ENCODE results near the gene XKR7. TPM values are rescaled to one million over a fixed set of nuclear protein-coding genes. Genes with fewer than 3 reads are reported as not detected.

Gene XKR7
- total RNA-seq, 1 experiment from 2014 or later, result 1.3 TPM

DNA sequence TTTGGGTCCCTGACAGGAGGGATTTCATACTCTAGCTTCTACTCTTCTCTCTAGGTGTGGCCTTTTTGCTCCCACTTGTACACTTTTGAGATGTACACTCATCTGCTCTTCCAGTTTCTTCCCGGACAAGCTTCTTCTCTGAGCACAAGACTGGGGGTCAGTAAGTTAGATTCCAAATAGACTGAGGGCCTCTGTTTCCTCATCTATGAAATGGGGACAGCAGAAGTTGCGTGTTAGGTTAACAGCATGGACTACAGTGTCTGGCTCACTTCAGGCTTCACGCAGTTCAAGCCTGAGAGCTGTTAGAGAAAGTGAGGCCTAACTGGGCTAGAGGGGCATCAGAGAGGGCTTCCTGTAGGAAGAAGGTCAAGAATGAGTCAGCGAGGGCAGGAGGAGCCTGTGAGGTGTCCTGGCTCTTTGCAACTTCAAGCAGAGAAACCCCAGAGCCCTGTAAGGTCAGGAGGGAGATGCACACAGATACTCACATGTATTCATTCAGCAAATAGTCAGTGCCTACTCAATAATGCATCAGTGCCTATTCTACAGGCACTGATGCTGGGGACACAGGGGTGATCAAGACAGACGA, 20.6 kb downstream of the XKR7 start:
- no peak overlapping the region for H2BK20ac ChIP-seq (ENCODE audit: low read depth, low read length, poor library complexity, severe bottlenecking)
- H3K23ac ChIP-seq (ENCODE audit: insufficient read length, low read depth, low read length), result no peak overlapping the region
- no peaks in the 10 kb centered on the region for H3K79me2 ChIP-seq (ENCODE audit: insufficient read depth, low read length)
- no peaks in the 10 kb centered on the region for H4K20me1 ChIP-seq (ENCODE audit: control insufficient read depth, insufficient read depth, insufficient read length)
- Mint-ChIP-seq H3K9me3 (no peaks in the 10 kb centered on the region), H3K4me1 (peaks cover 2 to 3% of the 10 kb centered on the region in 2 experiments; a peak in 3 of 4 replicates), H3K4me3 (no peak overlapping the region), H3K36me3 (ENCODE audit: insufficient read depth in 1 of 3, low read depth in 3 of 3) (no peaks in the 10 kb centered on the region), H3K27ac (no peak overlapping the region; a peak in 2 of 7 replicates), H3K27me3 (ENCODE audit: low read depth) (peaks cover 21% of the 10 kb centered on the region)
- no peak overlapping the region for H4K91ac ChIP-seq (ENCODE audit: insufficient read length, low read depth, low read length)
- no peak overlapping the region for H2BK12ac ChIP-seq (ENCODE audit: insufficient read length, low read depth, low read length)
- no peaks in the 10 kb centered on the region for H3K27me3 ChIP-seq (ENCODE audit: insufficient read depth, low read length)
- no peak for DNase-seq
- no peak overlapping the region for H2BK120ac ChIP-seq (ENCODE audit: low read depth, low read length, poor library complexity, severe bottlenecking)
- no peaks in the 10 kb centered on the region for H3K79me1 ChIP-seq (ENCODE audit: insufficient read depth, low read depth, low read length, poor library complexity, severe bottlenecking)
- H3K9ac ChIP-seq (ENCODE audit: extremely low read depth, insufficient read length, low read length), result no peak overlapping the region
- H3K23me2 ChIP-seq (ENCODE audit: insufficient read length, low read depth, low read length, poor library complexity, severe bottlenecking), result no peaks in the 10 kb centered on the region
- no peak overlapping the region for H3K18ac ChIP-seq (ENCODE audit: insufficient read length, low read depth, low read length)
- TF ChIP-seq, protein P1, sequence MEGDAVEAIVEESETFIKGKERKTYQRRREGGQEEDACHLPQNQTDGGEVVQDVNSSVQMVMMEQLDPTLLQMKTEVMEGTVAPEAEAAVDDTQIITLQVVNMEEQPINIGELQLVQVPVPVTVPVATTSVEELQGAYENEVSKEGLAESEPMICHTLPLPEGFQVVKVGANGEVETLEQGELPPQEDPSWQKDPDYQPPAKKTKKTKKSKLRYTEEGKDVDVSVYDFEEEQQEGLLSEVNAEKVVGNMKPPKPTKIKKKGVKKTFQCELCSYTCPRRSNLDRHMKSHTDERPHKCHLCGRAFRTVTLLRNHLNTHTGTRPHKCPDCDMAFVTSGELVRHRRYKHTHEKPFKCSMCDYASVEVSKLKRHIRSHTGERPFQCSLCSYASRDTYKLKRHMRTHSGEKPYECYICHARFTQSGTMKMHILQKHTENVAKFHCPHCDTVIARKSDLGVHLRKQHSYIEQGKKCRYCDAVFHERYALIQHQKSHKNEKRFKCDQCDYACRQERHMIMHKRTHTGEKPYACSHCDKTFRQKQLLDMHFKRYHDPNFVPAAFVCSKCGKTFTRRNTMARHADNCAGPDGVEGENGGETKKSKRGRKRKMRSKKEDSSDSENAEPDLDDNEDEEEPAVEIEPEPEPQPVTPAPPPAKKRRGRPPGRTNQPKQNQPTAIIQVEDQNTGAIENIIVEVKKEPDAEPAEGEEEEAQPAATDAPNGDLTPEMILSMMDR (conservative IDR thresholded peaks at IDR 0.05), result no peak
- H3T11ph ChIP-seq (ENCODE audit: low read length), result no peak overlapping the region
- no peak overlapping the region for H2BK15ac ChIP-seq (ENCODE audit: low read depth, low read length)
- WGBS (ENCODE audit: extremely low coverage, insufficient read length, low lambda C conversion rate), result no CpG with 5 or more reads among the region's 5 CpGs
- H3K4me2 ChIP-seq (ENCODE audit: insufficient read depth, insufficient read length, low read length), result no peak overlapping the region
- H3K56ac ChIP-seq (ENCODE audit: insufficient read length, low read depth, low read length), result no peak overlapping the region
- no peak overlapping the region for H2BK5ac ChIP-seq (ENCODE audit: insufficient read length, low read length)
- no peaks in the 10 kb centered on the region for H3K9me3 ChIP-seq (ENCODE audit: control insufficient read depth, low read depth, low read length)
- no peak overlapping the region for H2AK5ac ChIP-seq (ENCODE audit: insufficient read length, low read length)
- H3K4ac ChIP-seq (ENCODE audit: low read depth, low read length), result no peak overlapping the region
- H3K14ac ChIP-seq (ENCODE audit: insufficient read depth, low read length), result no peak overlapping the region
- H4K5ac ChIP-seq (ENCODE audit: insufficient read length, low read depth, low read length), result no peak overlapping the region
- no peak overlapping the region for H2AFZ ChIP-seq (ENCODE audit: low read length)
- H3K27ac ChIP-seq (ENCODE audit: insufficient read length, low read depth, low read length), result no peak overlapping the region
- H4K8ac ChIP-seq (replicated peaks; ENCODE audit: insufficient read length, low read depth, low read length), result no peak overlapping the region
- no peaks in the 10 kb centered on the region for H3K4me1 ChIP-seq (ENCODE audit: insufficient read depth, low read length)

Measured in H9 (cell line).